HG02763 (cell line): ENCODE results near the gene SLC35E4.
"Not testable (repeated sequence)": the region's sequence is repeated elsewhere in the genome, so short reads cannot be mapped to it uniquely, and the experiment has no call there.

ENCODE experiments used
- ATAC-seq: cut with Tn5 transposase; IDR thresholded peaks from one replicate; pipeline ENCODE4 v1.9.1; 2021; ENCODE audit warnings: mild to moderate bottlenecking, moderate library complexity; ENCODE audit not compliant: unreplicated experiment

The SLC35E4 gene

GRCh38 chr22:30610299-30610698 lies 25.3 kb upstream of the SLC35E4 start:
- ATAC-seq: no peak

- no peak for ATAC-seq
Measured at GRCh38 chr22:30611197-30611596, 24.4 kb upstream of the SLC35E4 start.

- ATAC-seq: no peak
Measured at GRCh38 chr22:30612789-30613188, 22.8 kb upstream of the SLC35E4 start.

- no peak for ATAC-seq
Measured at GRCh38 chr22:30614268-30614667, 21.3 kb upstream of the SLC35E4 start.

GRCh38 chr22:30614879-30615278 lies 20.7 kb upstream of the SLC35E4 start:
- no peak for ATAC-seq

GRCh38 chr22:30615543-30615954 lies 20.0 kb upstream of the SLC35E4 start:
- ATAC-seq: no peak

GRCh38 chr22:30617819-30618218 lies 17.8 kb upstream of the SLC35E4 start:
- no peak for ATAC-seq

- ATAC-seq: not testable (repeated sequence)
Measured at GRCh38 chr22:30619909-30620308, 15.7 kb upstream of the SLC35E4 start.

GRCh38 chr22:30626413-30626812 lies 9.2 kb upstream of the SLC35E4 start:
- no peak for ATAC-seq

- no peak for ATAC-seq
Measured at GRCh38 chr22:30627471-30627870, 8.1 kb upstream of the SLC35E4 start.

GRCh38 chr22:30628491-30628890 lies 7.1 kb upstream of the SLC35E4 start:
- ATAC-seq: no peak

- ATAC-seq: not testable (repeated sequence)
Measured at GRCh38 chr22:30631469-30631868, 4.1 kb upstream of the SLC35E4 start.

GRCh38 chr22:30634471-30635233 lies 929 bp upstream of the SLC35E4 start:
- ATAC-seq: peak; percentile 55

- no peak for ATAC-seq
Measured at GRCh38 chr22:30636226-30637077, 871 bp downstream of the SLC35E4 start.

GRCh38 chr22:30637701-30638114 lies 2.1 kb downstream of the SLC35E4 start:
- ATAC-seq: no peak

GRCh38 chr22:30640361-30640760 lies 4.8 kb downstream of the SLC35E4 start:
- ATAC-seq: no peak

GRCh38 chr22:30640839-30641430 lies 5.4 kb downstream of the SLC35E4 start:
- ATAC-seq: no peak

- no peak for ATAC-seq
Measured at GRCh38 chr22:30643055-30643875, 7.7 kb downstream of the SLC35E4 start.

GRCh38 chr22:30646518-30647160 lies 11.1 kb downstream of the SLC35E4 start:
- no peak for ATAC-seq

GRCh38 chr22:30647536-30647935 lies 12.0 kb downstream of the SLC35E4 start:
- ATAC-seq: no peak
